K562 (cell line): ENCODE data around the gene EAPP. TPM values are rescaled to one million over a fixed set of nuclear protein-coding genes. Genes with fewer than 3 reads are reported as not detected.

Source experiments
- ATAC-seq: fragments of 200-7000 bp; cut with Tn5 transposase; 3 replicates; pipeline ENCODE4 v1.9.1; 2020; ENCODE audit warnings: moderate library complexity
- BruUV-seq: library from RNA; stranded (reverse); fragments of 400-500 nt; replicated peaks from 2 replicates; lab custom pipeline; 2021; lab: Mats Ljungman, UMichigan
- CTCF ChIA-PET: fragments of 300-600 bp; formaldehyde crosslinking; extraction: SDS; loops from one replicate; lab custom pipeline; 2021; ENCODE audit warnings: low intra/inter-chr PET ratio; lab: Yijun Ruan, JAX
- POLR2A ChIA-PET: fragments of 300-600, 350-650 bp; sonication (Branson Sonifier 250); formaldehyde crosslinking; extraction: SDS; loops from one replicate; lab custom pipeline; 2021; ENCODE audit warnings: antibody characterized with exemption, inconsistent platforms; lab: Yijun Ruan, JAX
- DNase-seq, 4 experiments: peaks; one replicate each; pipeline versions ENCODE4 v3.0.0 to v3.0.0-alpha.2; 2011 to 2018; ENCODE audit warnings: low spot score in 3 of 4, mixed read lengths in 3 of 4; ENCODE audit errors: extremely low read depth in 1 of 4
- FAIRE-seq: peaks from 2 replicates; lab custom pipeline; 2011; peaks lifted over from hg19 to GRCh38; lab: Jason Lieb, UNC
- H2AFZ ChIP-seq: 2 replicates; pipeline ENCODE4 v1.6.0; 2011; ENCODE audit warnings: low read depth, low read length, control low read depth, inconsistent platforms
- H3K27ac ChIP-seq: fragments of 200-600 bp; 3 replicates; pipeline ENCODE4 v1.8.0; 2011; ENCODE audit warnings: low read depth, mild to moderate bottlenecking, control low read depth, inconsistent platforms, low read length, moderate library complexity, mixed read lengths; ENCODE audit errors: extremely low read depth
- H3K27me3 ChIP-seq, 2 experiments: fragments of 300-600 bp in 1 of 2; 2 replicates in 1 of 2; 3 replicates in 1 of 2; pipeline versions ENCODE4 v1.6.0 to v1.8.0; 2011; ENCODE audit warnings: inconsistent platforms in 2 of 2, low read length in 2 of 2, mild to moderate bottlenecking in 1 of 2, mixed read lengths in 1 of 2, moderate library complexity in 1 of 2; ENCODE audit not compliant: control insufficient read depth in 2 of 2, insufficient read depth in 2 of 2
- H3K36me3 ChIP-seq: fragments of 300-600 bp; 3 replicates; pipeline ENCODE4 v1.8.0; 2011; ENCODE audit warnings: mild to moderate bottlenecking, low read length, inconsistent platforms; ENCODE audit not compliant: control insufficient read depth, insufficient read depth
- H3K4me1 ChIP-seq, 2 experiments: fragments of 200-600 bp in 1 of 2; replicated peaks in 1 of 2; 2 replicates in 1 of 2; 3 replicates in 1 of 2; pipeline versions ENCODE4 v1.5.1 to v1.8.0; 2011; ENCODE audit warnings: inconsistent platforms in 2 of 2, low read length in 2 of 2, mild to moderate bottlenecking in 1 of 2, mixed read lengths in 1 of 2, moderate library complexity in 1 of 2; ENCODE audit not compliant: control insufficient read depth in 2 of 2, insufficient read depth in 2 of 2
- H3K4me2 ChIP-seq: 2 replicates; pipeline ENCODE4 v1.6.1; 2011; ENCODE audit warnings: low read length, control low read depth, inconsistent platforms, mixed read lengths; ENCODE audit not compliant: insufficient read depth
- H3K4me3 ChIP-seq: fragments of 200-600 bp; sonication (generic), shearing (Covaris generic); 2 replicates; pipeline ENCODE4 v1.5.1; 2016; ENCODE audit warnings: control low read depth, inconsistent platforms
- H3K79me2 ChIP-seq: fragments of 200-600 bp; 3 replicates; pipeline ENCODE4 v1.8.0; 2011; ENCODE audit warnings: low read length, inconsistent platforms; ENCODE audit not compliant: control insufficient read depth, insufficient read depth
- H3K9ac ChIP-seq, 2 experiments: 2 replicates each; pipeline versions ENCODE4 v1.6.0 to v1.6.1; 2011; ENCODE audit warnings: low read depth in 2 of 2, low read length in 2 of 2, control low read depth in 1 of 2, inconsistent platforms in 1 of 2, mild to moderate bottlenecking in 1 of 2, mixed read lengths in 1 of 2; ENCODE audit not compliant: insufficient read depth in 1 of 2
- H3K9me1 ChIP-seq: one replicate; pipeline ENCODE4 v1.6.0; 2011; ENCODE audit warnings: inconsistent platforms, mild to moderate bottlenecking, low read length, moderate library complexity; ENCODE audit not compliant: control insufficient read depth, insufficient read depth
- H3K9me3 ChIP-seq: replicated peaks from 2 replicates; pipeline ENCODE4 v1.5.1; 2011; ENCODE audit warnings: low read depth, low read length, inconsistent platforms; ENCODE audit not compliant: control insufficient read depth, insufficient read depth
- H4K20me1 ChIP-seq: replicated peaks from 2 replicates; pipeline ENCODE4 v1.6.1; 2011; ENCODE audit warnings: low read length, inconsistent platforms, mixed read lengths; ENCODE audit not compliant: control insufficient read depth, insufficient read depth
- CTCFL ChIP-seq: IDR thresholded peaks from 2 replicates; pipeline ENCODE4 v1.6.1; 2011; ENCODE audit warnings: borderline replicate concordance, low read depth, mild to moderate bottlenecking, moderate library complexity, low read length; ENCODE audit not compliant: insufficient read depth, poor library complexity, severe bottlenecking
- FOXJ2 ChIP-seq: fragments of 200-800 bp; sonication (Bioruptor generic); IDR thresholded peaks from 2 replicates; pipeline ENCODE4 v1.6.1; 2016; ENCODE audit warnings: missing genetic modification characterization, missing compliant biosample characterization
- HINFP ChIP-seq: fragments of 450-650 bp; conservative IDR thresholded peaks from 2 replicates; pipeline ENCODE4 v1.6.1; 2016; ENCODE audit warnings: missing genetic modification characterization, low read depth, mild to moderate bottlenecking, control low read depth, missing compliant biosample characterization
- PCBP1 ChIP-seq: fragments of 200-400 bp; formaldehyde crosslinking; IDR thresholded peaks from 2 replicates; pipeline ENCODE4 v1.6.1; 2018; ENCODE audit warnings: mild to moderate bottlenecking, low read depth, low read length; ENCODE audit not compliant: poor library complexity, severe bottlenecking
- TFAM ChIP-seq: fragments of 250-450 bp; sonication (Bioruptor Pico); conservative IDR thresholded peaks from 2 replicates; pipeline ENCODE4 v1.5.0; 2021; ENCODE audit warnings: mild to moderate bottlenecking, moderate library complexity
- TFAP4 ChIP-seq: sonication (generic); formaldehyde crosslinking; IDR thresholded peaks from 2 replicates; pipeline ENCODE4 v1.8.0; 2022; ENCODE audit warnings: missing genetic modification reagents, mild to moderate bottlenecking, moderate library complexity, borderline replicate concordance
- ZKSCAN1 ChIP-seq: fragments of 150-350 bp; IDR thresholded peaks from 2 replicates; pipeline ENCODE4 v1.6.1; 2016; ENCODE audit warnings: low read depth, low read length
- ZNF165 ChIP-seq: fragments of 250-450 bp; sonication (Bioruptor Pico); IDR thresholded peaks from 2 replicates; pipeline ENCODE4 v1.4.0; 2020; ENCODE audit warnings: borderline replicate concordance
- ZNF224 ChIP-seq: sonication (generic); formaldehyde crosslinking; IDR thresholded peaks from 2 replicates; pipeline ENCODE4 v1.8.0; 2022; ENCODE audit warnings: mild to moderate bottlenecking, missing genetic modification reagents
- WGBS: fragments of 100-300 bp; shearing (Covaris generic); methylation state at CpG from one replicate; pipeline ENCODE4 v1.1.6; 2016; ENCODE audit warnings: low coverage, mixed read lengths; ENCODE audit not compliant: insufficient coverage; ENCODE audit errors: missing lambda C conversion rate; 5-methylcytosine and 5-hydroxymethylcytosine counted together
- in situ Hi-C: fragments of 300-500 bp; cut with MboI; formaldehyde crosslinking; loops from 4 replicates; pipeline ENCODE4 v1.15.0; 2018; ENCODE audit warnings: inconsistent platforms, mixed read lengths
- intact Hi-C: fragments of 100-400 bp; cut with micrococcal nuclease; formaldehyde crosslinking; loops from 2 replicates; pipeline ENCODE4 v1.14.2; 2022
- polyA plus RNA-seq, 8 experiments: library from polyadenylated mRNA; depleted of rRNA in 4 of 8; stranded (reverse) in 5 of 8; unstranded in 3 of 8; fragments of >200 nt; fragmentation: Nextera tagmentation in 2 of 8; fragmentation: Illumina TruSeq in 1 of 8; extraction: Ambion mirVana in 2 of 8; extraction: Trizol in 1 of 8; gene quantifications; 2 replicates each; pipeline versions ENCODE4 v1.2.1 to v1.2.3, GENCODE V29; 2011 to 2014; ENCODE audit warnings: inconsistent platforms in 1 of 8, missing spikeins in 1 of 8
- total RNA-seq, 7 experiments: library from RNA; depleted of rRNA in 6 of 7; stranded (reverse); fragments of >200 nt in 6 of 7; fragmentation: Illumina TruSeq in 2 of 7; extraction: Trizol in 2 of 7; gene quantifications; 2 replicates each; pipeline versions ENCODE4 v1.2.1 to v1.2.3, GENCODE V29; 2011 to 2021; ENCODE audit warnings: low replicate concordance in 1 of 7

EAPP gene
- total and polyA plus RNA-seq, 9 of the 15 experiments (the other 6 are each of a cell fraction or from before 2014, with no cell fraction given), result 19.0 to 67.6 (median 30.3) TPM

GRCh38 chr14:34470319-34470718 is 69.2 kb downstream of the EAPP start:
- Histone ChIP-seq H3K79me2 (no peaks in the 10 kb centered on the region), H4K20me1 (no peaks in the 10 kb centered on the region), H3K27ac (no peak overlapping the region), H3K9me3 (no peaks in the 10 kb centered on the region), H3K4me2 (no peak overlapping the region; the same call in 1 of the 2 replicates), H3K9ac (no peak overlapping the region), H3K4me1 (peaks cover 14 to 22% of the 10 kb centered on the region in 2 experiments), H3K9me1 (no peaks in the 10 kb centered on the region), H2AFZ (peak overlapping the region; percentile 70; the same call in 1 of the 2 replicates), H3K36me3 (no peaks in the 10 kb centered on the region), H3K4me3 (no peak overlapping the region)
- DNase-seq (no peak), ATAC-seq (no peak), FAIRE-seq (no peak)
- intact Hi-C loops (no loop called here), in situ Hi-C loops (no loop called here)
- ChIA-PET CTCF (no interaction called here), POLR2A (no interaction called here)
- no peak for TF ChIP-seq PCBP1
- no peak for TF ChIP-seq CTCFL
- TF ChIP-seq, all 486 proteins: peak for 0
- no peaks in the 10 kb centered on the region for H3K27me3 ChIP-seq
- BruUV-seq, result no TSS peak

- H3K79me2 ChIP-seq, result peaks cover under 1% of the 10 kb centered on the region; the same call in 2 of the 3 replicates
- no peak overlapping the region for H3K9ac ChIP-seq
- intact Hi-C loops, result no loop called here
- 0 out of 2 replicates have a peak overlapping the region, but pooled peaks have one; percentile 24 for H2AFZ ChIP-seq
- in situ Hi-C loops, result no loop called here
- FAIRE-seq (no peak), DNase-seq (no peak), ATAC-seq (no peak)
- H3K27me3 ChIP-seq, result no peaks in the 10 kb centered on the region
- no peak overlapping the region for H3K4me3 ChIP-seq
- H4K20me1 ChIP-seq, result no peaks in the 10 kb centered on the region
- H3K9me3 ChIP-seq, result no peaks in the 10 kb centered on the region
- no peak overlapping the region for H3K27ac ChIP-seq
- no peaks in the 10 kb centered on the region for H3K9me1 ChIP-seq
- peaks cover 18 to 42% of the 10 kb centered on the region in 2 experiments for H3K4me1 ChIP-seq
- H3K36me3 ChIP-seq, result no peaks in the 10 kb centered on the region
- H3K4me2 ChIP-seq, result no peak overlapping the region
- WGBS, result 89% methylated on average over 2 of the region's 2 CpGs
- ChIA-PET CTCF (no interaction called here), POLR2A (no interaction called here)
- no TSS peak for BruUV-seq
- TF ChIP-seq ZNF165, result no peak
- TF ChIP-seq TFAP4, result no peak
- no peak for TF ChIP-seq HINFP (tag)
- TF ChIP-seq TFAM, result no peak
- no peak for TF ChIP-seq FOXJ2 (tag)
- no peak for TF ChIP-seq ZKSCAN1
- no peak for TF ChIP-seq ZNF224 (CRISPR knock-in tag)
Measured at GRCh38 chr14:34466691-34467090, 72.8 kb downstream of the EAPP start.
